HL-60 (cell line): ENCODE data around the gene TMEFF2.

Experiments used
- POLR2AphosphoS5 ChIP-seq: IDR thresholded peaks from 2 replicates; pipeline ENCODE4 v1.6.1; 2012; ENCODE audit warnings: low read depth
- TF ChIP-seq, protein P1 (sequence below): IDR thresholded peaks from one replicate; pipeline ENCODE4 v1.5.1; 2011; ENCODE audit warnings: low read length, control low read depth, inconsistent platforms; ENCODE audit not compliant: insufficient read depth
- TF ChIP-seq, protein P2 (sequence below): IDR thresholded peaks from 2 replicates; pipeline ENCODE4 v1.6.1; 2012; ENCODE audit warnings: low read depth; ENCODE audit not compliant: insufficient replicate concordance

DNA sequence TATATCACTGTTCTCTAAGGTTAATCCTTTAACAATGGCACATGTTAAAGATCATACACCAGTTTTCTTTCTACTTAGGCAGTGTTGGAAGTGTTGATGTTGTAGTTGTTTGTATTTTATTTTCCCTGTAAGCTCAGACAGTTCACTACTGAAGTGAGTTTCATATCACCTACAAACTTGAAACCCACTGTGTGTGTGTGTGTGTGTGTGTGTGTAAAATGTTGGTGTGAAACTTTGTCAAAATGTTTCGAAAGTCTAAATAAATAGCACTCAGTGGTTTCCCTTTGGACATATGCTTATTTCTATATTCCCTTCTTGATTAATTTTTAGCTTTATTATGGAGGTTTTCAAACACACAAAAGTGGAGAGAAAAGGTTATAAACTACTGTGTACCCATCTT, 268.1 kb downstream of the TMEFF2 start:
- TF ChIP-seq, protein P1, sequence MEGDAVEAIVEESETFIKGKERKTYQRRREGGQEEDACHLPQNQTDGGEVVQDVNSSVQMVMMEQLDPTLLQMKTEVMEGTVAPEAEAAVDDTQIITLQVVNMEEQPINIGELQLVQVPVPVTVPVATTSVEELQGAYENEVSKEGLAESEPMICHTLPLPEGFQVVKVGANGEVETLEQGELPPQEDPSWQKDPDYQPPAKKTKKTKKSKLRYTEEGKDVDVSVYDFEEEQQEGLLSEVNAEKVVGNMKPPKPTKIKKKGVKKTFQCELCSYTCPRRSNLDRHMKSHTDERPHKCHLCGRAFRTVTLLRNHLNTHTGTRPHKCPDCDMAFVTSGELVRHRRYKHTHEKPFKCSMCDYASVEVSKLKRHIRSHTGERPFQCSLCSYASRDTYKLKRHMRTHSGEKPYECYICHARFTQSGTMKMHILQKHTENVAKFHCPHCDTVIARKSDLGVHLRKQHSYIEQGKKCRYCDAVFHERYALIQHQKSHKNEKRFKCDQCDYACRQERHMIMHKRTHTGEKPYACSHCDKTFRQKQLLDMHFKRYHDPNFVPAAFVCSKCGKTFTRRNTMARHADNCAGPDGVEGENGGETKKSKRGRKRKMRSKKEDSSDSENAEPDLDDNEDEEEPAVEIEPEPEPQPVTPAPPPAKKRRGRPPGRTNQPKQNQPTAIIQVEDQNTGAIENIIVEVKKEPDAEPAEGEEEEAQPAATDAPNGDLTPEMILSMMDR = no peak
- TF ChIP-seq, protein P2, sequence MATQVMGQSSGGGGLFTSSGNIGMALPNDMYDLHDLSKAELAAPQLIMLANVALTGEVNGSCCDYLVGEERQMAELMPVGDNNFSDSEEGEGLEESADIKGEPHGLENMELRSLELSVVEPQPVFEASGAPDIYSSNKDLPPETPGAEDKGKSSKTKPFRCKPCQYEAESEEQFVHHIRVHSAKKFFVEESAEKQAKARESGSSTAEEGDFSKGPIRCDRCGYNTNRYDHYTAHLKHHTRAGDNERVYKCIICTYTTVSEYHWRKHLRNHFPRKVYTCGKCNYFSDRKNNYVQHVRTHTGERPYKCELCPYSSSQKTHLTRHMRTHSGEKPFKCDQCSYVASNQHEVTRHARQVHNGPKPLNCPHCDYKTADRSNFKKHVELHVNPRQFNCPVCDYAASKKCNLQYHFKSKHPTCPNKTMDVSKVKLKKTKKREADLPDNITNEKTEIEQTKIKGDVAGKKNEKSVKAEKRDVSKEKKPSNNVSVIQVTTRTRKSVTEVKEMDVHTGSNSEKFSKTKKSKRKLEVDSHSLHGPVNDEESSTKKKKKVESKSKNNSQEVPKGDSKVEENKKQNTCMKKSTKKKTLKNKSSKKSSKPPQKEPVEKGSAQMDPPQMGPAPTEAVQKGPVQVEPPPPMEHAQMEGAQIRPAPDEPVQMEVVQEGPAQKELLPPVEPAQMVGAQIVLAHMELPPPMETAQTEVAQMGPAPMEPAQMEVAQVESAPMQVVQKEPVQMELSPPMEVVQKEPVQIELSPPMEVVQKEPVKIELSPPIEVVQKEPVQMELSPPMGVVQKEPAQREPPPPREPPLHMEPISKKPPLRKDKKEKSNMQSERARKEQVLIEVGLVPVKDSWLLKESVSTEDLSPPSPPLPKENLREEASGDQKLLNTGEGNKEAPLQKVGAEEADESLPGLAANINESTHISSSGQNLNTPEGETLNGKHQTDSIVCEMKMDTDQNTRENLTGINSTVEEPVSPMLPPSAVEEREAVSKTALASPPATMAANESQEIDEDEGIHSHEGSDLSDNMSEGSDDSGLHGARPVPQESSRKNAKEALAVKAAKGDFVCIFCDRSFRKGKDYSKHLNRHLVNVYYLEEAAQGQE = no peak
- TF ChIP-seq POLR2AphosphoS5 = no peak
